Endothelial cell (in vitro differentiated cells): Measurements from ENCODE around the gene HTATIP2. TPM values are rescaled to one million over a fixed set of nuclear protein-coding genes. Genes with fewer than 3 reads are reported as not detected.
"Not testable (repeated sequence)": the region's sequence is repeated elsewhere in the genome, so short reads cannot be mapped to it uniquely, and the experiment has no call there.

Experiments used
- DNase-seq: peaks from one replicate; pipeline ENCODE4 v3.0.0; 2021; ENCODE audit warnings: low spot score
- H3K27ac Mint-ChIP-seq: one replicate; pipeline ENCODE4 v1.8.0; 2021; ENCODE audit warnings: mixed read lengths, inconsistent platforms; ENCODE audit not compliant: unreplicated experiment
- H3K27me3 Mint-ChIP-seq: one replicate; pipeline ENCODE4 v1.8.0; 2021; ENCODE audit warnings: mild to moderate bottlenecking, moderate library complexity, mixed read lengths, inconsistent platforms; ENCODE audit not compliant: unreplicated experiment
- H3K36me3 Mint-ChIP-seq: one replicate; pipeline ENCODE4 v1.8.0; 2021; ENCODE audit warnings: mild to moderate bottlenecking, low read depth, mixed read lengths, inconsistent platforms; ENCODE audit not compliant: unreplicated experiment
- H3K4me1 Mint-ChIP-seq: one replicate; pipeline ENCODE4 v1.8.0; 2021; ENCODE audit warnings: mild to moderate bottlenecking, mixed read lengths, inconsistent platforms; ENCODE audit not compliant: unreplicated experiment
- H3K4me3 Mint-ChIP-seq: one replicate; pipeline ENCODE4 v1.8.0; 2021; ENCODE audit warnings: mild to moderate bottlenecking, mixed read lengths, inconsistent platforms; ENCODE audit not compliant: unreplicated experiment
- H3K9me3 Mint-ChIP-seq: one replicate; pipeline ENCODE4 v1.8.0; 2021; ENCODE audit warnings: mixed read lengths, inconsistent platforms; ENCODE audit not compliant: unreplicated experiment
- total RNA-seq: library from RNA; stranded (reverse); fragmentation: NEBNext Ultra II Directional; extraction: Animal tissue kit (Norgen Biotek cat#: 25700); gene quantifications from one replicate; pipeline ENCODE4 v1.2.1, GENCODE V29; 2021; ENCODE audit not compliant: unreplicated experiment
- TF ChIP-seq, protein P1 (sequence below): fragments of 200-600 bp; sonication (generic); IDR thresholded peaks from one replicate; pipeline ENCODE4 v1.5.0; 2021; ENCODE audit warnings: antibody characterized with exemption; ENCODE audit not compliant: unreplicated experiment

HTATIP2 gene
- total RNA-seq, 1 donor from 2014 or later, result 18.1 TPM

GRCh38 chr11:20376162-20376730, 12.7 kb downstream of the HTATIP2 start:
- Mint-ChIP-seq H3K4me1 (no peaks in the 10 kb centered on the region), H3K9me3 (no peaks in the 10 kb centered on the region), H3K36me3 (no peaks in the 10 kb centered on the region), H3K27me3 (no peaks in the 10 kb centered on the region), H3K27ac (no peak overlapping the region), H3K4me3 (no peak overlapping the region)
- TF ChIP-seq, protein P1, sequence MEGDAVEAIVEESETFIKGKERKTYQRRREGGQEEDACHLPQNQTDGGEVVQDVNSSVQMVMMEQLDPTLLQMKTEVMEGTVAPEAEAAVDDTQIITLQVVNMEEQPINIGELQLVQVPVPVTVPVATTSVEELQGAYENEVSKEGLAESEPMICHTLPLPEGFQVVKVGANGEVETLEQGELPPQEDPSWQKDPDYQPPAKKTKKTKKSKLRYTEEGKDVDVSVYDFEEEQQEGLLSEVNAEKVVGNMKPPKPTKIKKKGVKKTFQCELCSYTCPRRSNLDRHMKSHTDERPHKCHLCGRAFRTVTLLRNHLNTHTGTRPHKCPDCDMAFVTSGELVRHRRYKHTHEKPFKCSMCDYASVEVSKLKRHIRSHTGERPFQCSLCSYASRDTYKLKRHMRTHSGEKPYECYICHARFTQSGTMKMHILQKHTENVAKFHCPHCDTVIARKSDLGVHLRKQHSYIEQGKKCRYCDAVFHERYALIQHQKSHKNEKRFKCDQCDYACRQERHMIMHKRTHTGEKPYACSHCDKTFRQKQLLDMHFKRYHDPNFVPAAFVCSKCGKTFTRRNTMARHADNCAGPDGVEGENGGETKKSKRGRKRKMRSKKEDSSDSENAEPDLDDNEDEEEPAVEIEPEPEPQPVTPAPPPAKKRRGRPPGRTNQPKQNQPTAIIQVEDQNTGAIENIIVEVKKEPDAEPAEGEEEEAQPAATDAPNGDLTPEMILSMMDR, result no peak
- no peak for DNase-seq

DNA sequence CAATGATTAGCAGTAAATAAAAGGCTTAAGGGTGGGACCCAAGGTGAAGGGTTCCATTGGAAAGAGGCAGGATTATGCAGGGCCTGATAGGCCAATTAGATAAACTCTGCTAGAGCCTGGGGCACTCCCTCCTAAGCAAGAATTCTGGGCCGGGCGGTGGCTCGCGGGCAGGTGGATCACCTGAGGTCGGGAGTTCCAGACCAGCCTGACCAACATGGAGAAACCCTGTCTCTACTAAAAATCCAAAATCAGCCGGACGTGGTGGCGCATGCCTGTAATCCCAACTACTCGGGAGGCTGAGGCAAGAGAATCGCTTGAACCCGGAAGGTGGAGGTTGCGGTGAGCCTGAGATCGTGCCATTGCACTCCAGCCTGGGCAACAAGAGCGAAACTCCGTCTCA, 22.5 kb downstream of the HTATIP2 start:
- H3K4me1 Mint-ChIP-seq, H3K36me3 Mint-ChIP-seq, H3K4me3 Mint-ChIP-seq, H3K9me3 Mint-ChIP-seq, H3K27me3 Mint-ChIP-seq, DNase-seq: not testable (repeated sequence)
- H3K27ac Mint-ChIP-seq, result peak overlapping the region; percentile 24

DNA sequence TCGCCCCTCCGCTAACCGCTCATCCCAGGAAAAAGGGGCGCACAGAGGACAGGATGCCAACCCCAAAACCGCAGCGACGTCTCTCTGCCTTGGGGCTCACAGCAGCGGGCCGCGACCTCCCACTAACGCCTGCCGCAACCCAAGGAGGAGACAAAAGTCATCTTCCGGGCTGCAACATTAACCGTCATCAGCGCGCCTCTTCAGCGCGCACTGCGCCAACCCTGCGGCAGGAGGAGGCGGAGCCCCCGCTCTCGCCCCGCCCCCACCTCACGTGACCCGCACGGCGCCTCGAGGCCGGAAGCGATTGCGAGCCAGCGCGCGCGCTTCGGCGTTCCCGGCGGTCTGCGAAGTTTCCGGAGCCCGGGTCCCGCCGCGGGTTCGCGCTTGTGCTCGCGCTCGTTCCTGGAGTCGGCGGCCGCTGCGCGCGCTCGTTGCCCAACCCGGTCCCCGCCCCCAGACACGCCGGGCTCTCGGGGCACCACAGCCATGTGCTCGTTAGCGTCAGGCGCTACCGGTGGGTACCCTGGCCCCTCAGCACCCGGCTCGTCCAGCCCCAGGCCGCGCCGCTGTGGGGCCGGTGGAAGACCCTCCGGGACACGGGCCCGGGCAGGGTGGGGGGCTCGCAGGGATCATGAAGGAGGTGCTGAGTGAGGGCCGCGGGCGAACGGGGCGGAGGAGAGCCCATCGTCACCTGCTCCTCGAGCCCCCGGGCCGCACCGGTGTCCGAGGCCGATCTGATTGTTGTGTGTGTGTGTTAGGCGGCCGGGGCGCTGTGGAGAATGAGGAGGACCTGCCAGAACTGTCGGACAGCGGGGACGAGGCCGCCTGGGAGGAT, 24.0 kb downstream of the HTATIP2 start, which contains the start of gene PRMT3:
TSS of gene PRMT3 (plus strand) at position 456 of the 835 bp plus-strand sequence. CDS start at position 487, 31 bp downstream.
- TF ChIP-seq, protein P1, result peak; percentile 92
- peaks cover 5% of the 10 kb centered on the region for H3K4me1 Mint-ChIP-seq
- peaks cover 6% of the 10 kb centered on the region for H3K27me3 Mint-ChIP-seq
- no peaks in the 10 kb centered on the region for H3K36me3 Mint-ChIP-seq
- peak within 1 kb of the TSS; percentile 97 for H3K4me3 Mint-ChIP-seq
- DNase-seq, result peak; percentile 98
- H3K9me3 Mint-ChIP-seq, result no peaks in the 10 kb centered on the region
- H3K27ac Mint-ChIP-seq, result peak within 1 kb of the TSS; percentile 94

DNA sequence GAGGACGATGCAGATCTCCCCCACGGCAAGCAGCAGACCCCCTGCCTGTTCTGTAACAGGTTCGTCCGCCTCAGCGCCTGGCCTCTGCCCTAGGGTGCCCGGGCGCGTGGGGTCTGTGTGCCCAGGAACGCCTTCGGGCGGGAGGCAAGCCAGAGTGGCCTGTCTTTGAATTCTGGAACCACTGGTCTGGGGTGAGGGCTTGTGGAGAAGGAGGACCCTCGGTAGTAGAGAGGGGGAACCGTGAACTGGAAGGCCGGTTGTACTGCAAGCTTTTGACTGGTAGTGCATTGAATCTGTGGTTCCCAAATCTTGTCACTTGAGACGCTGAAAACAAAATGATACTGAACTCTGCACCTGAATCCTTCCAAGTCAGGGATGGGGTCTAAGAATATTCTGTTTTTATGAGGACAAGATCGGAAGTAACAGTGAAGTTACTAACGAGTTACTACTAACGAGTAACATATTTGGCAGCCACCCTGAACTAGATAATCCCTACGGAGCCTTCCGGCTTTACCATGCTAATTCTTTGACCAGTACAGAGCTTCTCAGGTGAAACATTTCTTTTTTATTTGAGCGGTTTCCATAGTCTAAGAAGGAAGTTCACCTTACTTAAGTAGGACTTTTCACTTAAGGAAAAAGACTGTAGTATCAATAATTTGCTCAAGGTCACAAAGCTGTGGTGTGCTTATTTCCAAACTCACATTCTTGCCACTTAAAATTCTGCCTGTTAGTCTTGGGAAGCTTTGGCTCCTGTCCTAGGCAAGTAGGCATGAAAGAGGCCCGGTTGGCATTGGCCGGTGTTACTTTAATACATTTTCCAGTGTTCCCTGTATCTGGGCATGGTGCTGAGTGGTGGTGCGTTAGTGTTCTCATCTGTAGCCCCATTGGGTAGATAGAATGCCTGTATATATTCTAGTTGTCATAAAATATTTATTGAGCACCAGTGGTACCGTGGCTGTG, 24.9 kb downstream of the HTATIP2 start:
- Mint-ChIP-seq H3K4me3 (peak overlapping the region; percentile 96), H3K36me3 (no peaks in the 10 kb centered on the region), H3K27ac (no peak overlapping the region), H3K9me3 (no peaks in the 10 kb centered on the region), H3K4me1 (peaks cover 5% of the 10 kb centered on the region), H3K27me3 (peaks cover 6% of the 10 kb centered on the region)
- TF ChIP-seq, protein P1, result no peak
- no peak for DNase-seq

DNA sequence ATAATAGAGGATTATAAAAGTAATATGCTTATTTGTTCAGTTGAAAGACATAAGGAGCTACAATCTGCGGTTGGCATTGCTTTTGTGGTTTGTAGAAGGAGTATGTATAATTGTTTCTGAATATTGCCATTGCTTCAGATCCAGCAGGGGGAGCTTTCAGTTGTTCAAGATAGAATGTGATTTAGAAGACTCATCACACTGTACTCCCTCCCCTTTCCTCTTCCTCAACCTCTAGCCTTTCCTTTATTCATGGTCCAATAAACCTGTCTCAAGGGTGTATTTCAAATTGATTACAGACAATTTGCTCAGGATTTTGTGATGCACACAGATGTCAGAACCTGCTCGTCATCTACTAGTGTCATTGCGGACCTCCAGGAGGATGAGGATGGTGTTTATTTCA, 33.8 kb downstream of the HTATIP2 start:
- DNase-seq, result peak; percentile 10
- no peak overlapping the region for H3K4me3 Mint-ChIP-seq
- H3K9me3 Mint-ChIP-seq, result no peaks in the 10 kb centered on the region
- no peaks in the 10 kb centered on the region for H3K4me1 Mint-ChIP-seq
- H3K36me3 Mint-ChIP-seq, result no peaks in the 10 kb centered on the region
- H3K27me3 Mint-ChIP-seq, result no peaks in the 10 kb centered on the region
- TF ChIP-seq, protein P1, result no peak
- no peak overlapping the region for H3K27ac Mint-ChIP-seq
